HEK293 (cell line): ENCODE data around the gene ZNF234.
A peak's percentile ranks its signal among the peaks of the same experiment; 100 is the strongest.

Experiments used
- CTCF ChIA-PET: fragments of 350-600 bp; formaldehyde crosslinking; extraction: SDS; loops from one replicate; lab custom pipeline; 2021; ENCODE audit warnings: antibody characterized with exemption; lab: Yijun Ruan, JAX
- POLR2A ChIA-PET: fragments of 300-600 bp; formaldehyde crosslinking; extraction: SDS; loops from one replicate; lab custom pipeline; 2020; ENCODE audit warnings: antibody characterized with exemption, inconsistent platforms; lab: Yijun Ruan, JAX
- H3K27ac ChIP-seq: fragments of 200-500 bp; sonication (Bioruptor generic); 2 replicates; pipeline ENCODE4 v1.5.1; 2014; ENCODE audit warnings: low read depth, low read length, control low read depth, inconsistent platforms; ENCODE audit errors: extremely low read depth
- H3K36me3 ChIP-seq, 2 experiments: fragments of 200-500 bp in 1 of 2; sonication (Bioruptor generic) in 1 of 2; 1 replicate in 1 of 2; 2 replicates in 1 of 2; pipeline ENCODE4 v1.5.1; 2014 to 2017; ENCODE audit warnings: inconsistent platforms in 2 of 2, low read length in 2 of 2; ENCODE audit not compliant: control insufficient read depth in 2 of 2, insufficient read depth in 1 of 2
- H3K4me1 ChIP-seq: fragments of 200-500 bp; sonication (Bioruptor generic); 2 replicates; pipeline ENCODE4 v1.5.1; 2014; ENCODE audit warnings: mild to moderate bottlenecking, low read length, inconsistent platforms; ENCODE audit not compliant: control insufficient read depth, insufficient read depth
- H3K4me3 ChIP-seq: 2 replicates; pipeline ENCODE4 v1.5.1; 2011; ENCODE audit warnings: low read depth, mild to moderate bottlenecking, control low read depth, low read length, moderate library complexity
- H3K9me3 ChIP-seq: fragments of 200-500 bp; sonication (Bioruptor generic); 2 replicates; pipeline ENCODE4 v1.5.1; 2014; ENCODE audit warnings: low read depth, low read length, inconsistent platforms; ENCODE audit not compliant: control insufficient read depth, insufficient read depth
- AEBP2 ChIP-seq: fragments of 450-650 bp; formaldehyde crosslinking; IDR thresholded peaks from 2 replicates; pipeline ENCODE4 v1.5.1; 2016; ENCODE audit warnings: missing biosample characterization, missing genetic modification characterization, borderline replicate concordance
- BCL6B ChIP-seq: fragments of 450-650 bp; formaldehyde crosslinking; IDR thresholded peaks from 2 replicates; pipeline ENCODE4 v1.5.1; 2017; ENCODE audit warnings: missing biosample characterization, missing genetic modification characterization
- CTCF ChIP-seq: fragments of 450-650 bp; formaldehyde crosslinking; IDR thresholded peaks from 2 replicates; pipeline ENCODE4 v1.5.1; 2016; ENCODE audit warnings: missing biosample characterization, missing genetic modification characterization
- IKZF3 ChIP-seq: fragments of 450-650 bp; IDR thresholded peaks from 2 replicates; pipeline ENCODE4 v1.5.0; 2018; ENCODE audit warnings: missing biosample characterization, mild to moderate bottlenecking, missing genetic modification characterization, moderate library complexity
- PRDM1 ChIP-seq: fragments of 450-650 bp; formaldehyde crosslinking; IDR thresholded peaks from 2 replicates; pipeline ENCODE4; 2016; ENCODE audit warnings: missing biosample characterization, missing genetic modification characterization
- RBAK ChIP-seq: fragments of 450-650 bp; formaldehyde crosslinking; IDR thresholded peaks from 2 replicates; pipeline ENCODE4 v1.5.1; 2016; ENCODE audit warnings: missing biosample characterization, missing genetic modification characterization
- SETDB1 ChIP-seq: IDR thresholded peaks from one replicate; pipeline ENCODE4 v1.6.1; 2017; ENCODE audit warnings: mild to moderate bottlenecking, low read length, moderate library complexity, mixed read lengths; ENCODE audit not compliant: insufficient read length
- ZBTB10 ChIP-seq: fragments of 450-650 bp; formaldehyde crosslinking; IDR thresholded peaks from 2 replicates; pipeline ENCODE4 v1.5.1; 2016; ENCODE audit warnings: missing biosample characterization, missing genetic modification characterization
- ZBTB21 ChIP-seq: fragments of 450-650 bp; formaldehyde crosslinking; IDR thresholded peaks from 2 replicates; pipeline ENCODE4 v1.5.1; 2017; ENCODE audit warnings: missing biosample characterization, missing genetic modification characterization
- ZNF16 ChIP-seq: fragments of 450-650 bp; formaldehyde crosslinking; IDR thresholded peaks from 2 replicates; pipeline ENCODE4 v1.5.1; 2016; ENCODE audit warnings: low read depth, missing biosample characterization, missing genetic modification characterization
- ZNF274 ChIP-seq, 2 experiments: fragments of 200-500 bp in 1 of 2; fragments of 450-650 bp in 1 of 2; sonication (Bioruptor generic) in 1 of 2; formaldehyde crosslinking in 1 of 2; IDR thresholded peaks; 2 replicates each; pipeline versions ENCODE4 v1.5.1 to v1.6.1; 2014 to 2016; ENCODE audit warnings: borderline replicate concordance in 1 of 2, inconsistent platforms in 1 of 2, low read length in 1 of 2, missing biosample characterization in 1 of 2, missing genetic modification characterization in 1 of 2
- ZNF354C ChIP-seq: fragments of 450-650 bp; formaldehyde crosslinking; IDR thresholded peaks from 2 replicates; pipeline ENCODE4 v1.5.1; 2016; ENCODE audit warnings: missing biosample characterization, missing genetic modification characterization, low read depth, borderline replicate concordance
- ZNF362 ChIP-seq: fragments of 450-650 bp; formaldehyde crosslinking; IDR thresholded peaks from 2 replicates; pipeline ENCODE4 v1.5.1; 2016; ENCODE audit warnings: missing biosample characterization, missing genetic modification characterization
- ZNF530 ChIP-seq: fragments of 450-650 bp; formaldehyde crosslinking; IDR thresholded peaks from 2 replicates; pipeline ENCODE4 v1.5.1; 2016; ENCODE audit warnings: low read depth, missing biosample characterization, missing genetic modification characterization
- ZNF629 ChIP-seq: fragments of 450-650 bp; formaldehyde crosslinking; IDR thresholded peaks from 2 replicates; pipeline ENCODE4 v1.5.1; 2017; ENCODE audit warnings: missing biosample characterization, missing genetic modification characterization
- ZNF639 ChIP-seq: fragments of 450-650 bp; formaldehyde crosslinking; IDR thresholded peaks from 2 replicates; pipeline ENCODE4 v1.5.1; 2016; ENCODE audit warnings: missing biosample characterization, missing genetic modification characterization
- ZNF660 ChIP-seq: fragments of 450-650 bp; IDR thresholded peaks from 2 replicates; pipeline ENCODE4 v1.5.1; 2018; ENCODE audit warnings: missing biosample characterization, mild to moderate bottlenecking, missing genetic modification characterization
- ZNF664 ChIP-seq: fragments of 450-650 bp; formaldehyde crosslinking; IDR thresholded peaks from 2 replicates; pipeline ENCODE4 v1.5.1; 2016; ENCODE audit warnings: missing biosample characterization, missing genetic modification characterization
- ZNF670 ChIP-seq: fragments of 450-650 bp; formaldehyde crosslinking; IDR thresholded peaks from 2 replicates; pipeline ENCODE4 v1.5.1; 2016; ENCODE audit warnings: missing biosample characterization, missing genetic modification characterization, low read depth

ZNF234 gene

GRCh38 chr19:44093931-44094765 is 47.2 kb upstream of the ZNF234 start, which contains the start of gene ZNF224 (continued):
- TF ChIP-seq BCL6B (tag by site-specific recombination) (no peak), IKZF3 (peak; percentile 94), ZNF639 (tag by site-specific recombination) (peak; percentile 18; the same call in 1 of the 2 replicates)
- TF ChIP-seq, all 188 proteins: peak for 73

- Histone ChIP-seq H3K9me3 (peaks cover 58% of the 10 kb centered on the region), H3K27ac (no peak overlapping the region), H3K36me3 (peaks cover 61 to 84% of the 10 kb centered on the region in 2 experiments), H3K4me3 (no peak overlapping the region), H3K4me1 (peaks cover 7% of the 10 kb centered on the region)
- TF ChIP-seq ZNF664 (tag by site-specific recombination) = no peak
- no peak for TF ChIP-seq ZNF660 (tag by site-specific recombination)
- TF ChIP-seq SETDB1 = peak; percentile 81
- ChIA-PET POLR2A (interaction anchor here (1.4 kb wide), 1 partner anchor 14 kb away, joined by 5 read pairs; the partner anchor contains the start of gene ZNF224), CTCF (interaction anchor here (0.6 kb wide), 1 partner anchor 29 kb away, joined by 3 read pairs; no protein-coding TSS in a partner anchor)
Observed at GRCh38 chr19:44107751-44108150, 33.6 kb upstream of the ZNF234 start.

- POLR2A ChIA-PET = interaction anchor here (0.6 kb wide), 1 partner anchor 13 kb away, joined by 3 read pairs; no protein-coding TSS in a partner anchor
- TF ChIP-seq ZNF274 (IDR thresholded peaks at IDR 0.05; ENCODE audit: low read length) (no peak), ZNF274 (tag by site-specific recombination; IDR thresholded peaks at IDR 0.05; ENCODE audit: borderline replicate concordance) (no peak), RBAK (no peak), ZBTB10 (no peak), ZBTB21 (tag by site-specific recombination) (peak; percentile 49; the same call in 1 of the 2 replicates), ZNF16 (no peak), CTCF (tag by site-specific recombination) (no peak), ZNF629 (tag by site-specific recombination) (peak; percentile 45; the same call in 1 of the 2 replicates), ZNF530 (tag by site-specific recombination) (no peak), ZNF354C (tag by site-specific recombination) (no peak), PRDM1 (no peak), ZNF362 (tag by site-specific recombination) (no peak), AEBP2 (tag by site-specific recombination) (no peak), ZNF670 (tag by site-specific recombination) (no peak)
Observed at GRCh38 chr19:44109458-44109857, 31.9 kb upstream of the ZNF234 start.

More at GRCh38 chr19:44109458-44109857, 31.9 kb upstream of the ZNF234 start:
- peaks cover 11% of the 10 kb centered on the region for H3K4me1 ChIP-seq
- CTCF ChIA-PET = interaction anchor here (0.7 kb wide), 2 partner anchors 169 to 343 kb away, joined by 3 read pairs; no protein-coding TSS in a partner anchor
- H3K4me3 ChIP-seq = no peak overlapping the region
- no peak overlapping the region for H3K27ac ChIP-seq
- H3K9me3 ChIP-seq = peaks cover 55% of the 10 kb centered on the region
- H3K36me3 ChIP-seq = peaks cover 44 to 67% of the 10 kb centered on the region in 2 experiments
